TTC549 (cell line): Measurements from ENCODE around the gene FILIP1.

Experiments used
- FAIRE-seq: peaks from 2 replicates; lab custom pipeline; 2012; peaks lifted over from hg19 to GRCh38; lab: Jason Lieb, UNC

Gene FILIP1

GRCh38 chr6:75378101-75378500 is 115.5 kb downstream of the FILIP1 start:
- FAIRE-seq: no peak

- FAIRE-seq: no peak
Measured at GRCh38 chr6:75377386-75377785, 116.2 kb downstream of the FILIP1 start.

GRCh38 chr6:75376347-75377024 is 117.1 kb downstream of the FILIP1 start:
- FAIRE-seq: no peak

- no peak for FAIRE-seq
Measured at GRCh38 chr6:75374961-75375400, 118.6 kb downstream of the FILIP1 start.

- FAIRE-seq: no peak
Measured at GRCh38 chr6:75372884-75373283, 120.7 kb downstream of the FILIP1 start.

GRCh38 chr6:75370011-75370410 is 123.6 kb downstream of the FILIP1 start:
- FAIRE-seq: no peak

- no peak for FAIRE-seq
Measured at GRCh38 chr6:75368864-75369402, 124.7 kb downstream of the FILIP1 start.

- FAIRE-seq: no peak
Measured at GRCh38 chr6:75368151-75368779, 125.3 kb downstream of the FILIP1 start.

- FAIRE-seq: no peak
Measured at GRCh38 chr6:75363304-75363703, 130.3 kb downstream of the FILIP1 start.

GRCh38 chr6:75353644-75354043 is 140.0 kb downstream of the FILIP1 start:
- no peak for FAIRE-seq

- no peak for FAIRE-seq
Measured at GRCh38 chr6:75351570-75351969, 142.0 kb downstream of the FILIP1 start.

GRCh38 chr6:75350808-75351207 is 142.8 kb downstream of the FILIP1 start:
- FAIRE-seq: no peak

GRCh38 chr6:75350156-75350555 is 143.4 kb downstream of the FILIP1 start:
- no peak for FAIRE-seq

- no peak for FAIRE-seq
Measured at GRCh38 chr6:75349262-75349984, 144.2 kb downstream of the FILIP1 start.

GRCh38 chr6:75348882-75349261 is 144.7 kb downstream of the FILIP1 start:
- no peak for FAIRE-seq

- no peak for FAIRE-seq
Measured at GRCh38 chr6:75347898-75348610, 145.5 kb downstream of the FILIP1 start.

GRCh38 chr6:75345413-75345812 is 148.2 kb downstream of the FILIP1 start:
- no peak for FAIRE-seq

GRCh38 chr6:75344455-75344854 is 149.1 kb downstream of the FILIP1 start:
- FAIRE-seq: no peak

GRCh38 chr6:75344021-75344420 is 149.6 kb downstream of the FILIP1 start:
- no peak for FAIRE-seq

- no peak for FAIRE-seq
Measured at GRCh38 chr6:75337835-75338580, 155.6 kb downstream of the FILIP1 start.

- no peak for FAIRE-seq
Measured at GRCh38 chr6:75334266-75335040, 159.1 kb downstream of the FILIP1 start.
